CD4-positive, alpha-beta T cell treated with Interleukin-17A for 1 hour (primary cell): Measurements from ENCODE around the gene SERINC5.
A peak's percentile ranks its signal among the peaks of the same experiment; 100 is the strongest.
"Not testable (repeated sequence)": the region's sequence is repeated elsewhere in the genome, so short reads cannot be mapped to it uniquely, and the experiment has no call there.

Experiments
- DNase-seq: peaks from one replicate; pipeline ENCODE4 v3.0.0-alpha.2; 2020

SERINC5 gene

DNA sequence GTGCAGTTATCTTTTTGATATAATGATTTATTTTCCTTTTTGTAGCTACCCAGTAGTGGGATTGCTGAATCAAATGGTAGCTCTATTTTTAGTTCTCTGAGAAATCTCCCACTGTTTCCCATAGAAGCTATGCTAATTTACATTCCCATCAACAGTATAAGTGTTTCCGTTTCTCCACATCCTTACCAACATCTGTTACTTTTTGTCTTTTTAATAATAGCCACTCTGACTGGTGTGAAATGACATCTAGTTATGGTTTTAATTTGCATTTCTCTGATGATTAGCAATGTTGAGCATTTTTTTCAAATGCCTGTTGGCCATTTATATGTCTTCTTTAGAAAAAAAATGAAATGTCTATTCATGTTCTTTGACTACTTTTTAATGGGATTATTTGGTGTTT lies 94.7 kb downstream of the SERINC5 start:
- no peak for DNase-seq

DNA sequence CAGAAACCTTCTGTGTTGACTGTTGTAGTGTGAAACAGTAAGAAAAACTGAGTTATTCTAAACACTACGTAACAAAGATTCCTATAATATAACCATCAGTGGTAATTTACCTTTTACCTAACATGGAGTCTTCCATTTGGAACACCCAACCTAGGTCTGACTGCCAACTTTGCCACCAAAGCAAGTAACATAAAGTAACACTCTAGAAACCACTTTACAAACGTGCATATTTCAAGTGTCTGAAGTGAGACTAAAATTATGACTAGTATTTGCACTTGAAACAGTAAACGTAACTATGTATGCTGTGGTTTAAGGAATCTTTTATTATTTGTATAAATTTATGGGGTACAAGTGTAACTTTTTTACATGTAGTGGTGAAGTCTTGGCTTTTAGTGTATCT lies 95.6 kb downstream of the SERINC5 start:
- DNase-seq, result no peak

DNA sequence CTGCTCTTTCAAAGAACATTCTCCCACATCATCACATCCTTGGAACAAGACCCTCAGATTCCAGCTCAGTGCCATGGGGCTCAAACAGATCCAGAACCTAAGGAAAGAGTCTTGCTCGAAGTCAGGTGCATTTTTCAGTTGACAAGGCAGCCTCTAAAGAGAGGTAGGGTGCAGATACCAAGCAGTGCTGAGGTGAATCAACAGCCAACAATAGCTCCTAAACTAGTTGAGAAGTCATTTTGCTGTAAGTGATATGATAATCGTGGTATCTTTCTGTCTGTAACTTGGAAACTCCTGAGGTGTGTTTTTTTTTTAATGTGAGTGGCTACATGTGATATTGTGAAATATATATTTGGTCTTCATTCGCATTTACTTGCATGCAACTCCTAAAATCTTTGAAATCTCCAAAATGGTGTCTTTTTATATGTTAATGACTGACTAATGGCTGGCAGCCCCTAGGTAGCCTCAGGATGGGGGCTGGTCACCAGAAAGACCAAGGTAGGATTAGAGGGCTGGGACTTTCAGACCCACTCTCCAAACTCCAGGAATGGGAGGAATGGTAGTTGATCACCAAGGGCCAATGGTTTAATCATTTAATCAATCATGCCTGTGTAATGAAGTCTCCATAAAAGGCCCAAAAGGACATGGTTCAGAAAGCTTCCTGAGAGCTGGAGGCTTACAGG lies 96.6 kb downstream of the SERINC5 start:
- DNase-seq, result no peak

DNA sequence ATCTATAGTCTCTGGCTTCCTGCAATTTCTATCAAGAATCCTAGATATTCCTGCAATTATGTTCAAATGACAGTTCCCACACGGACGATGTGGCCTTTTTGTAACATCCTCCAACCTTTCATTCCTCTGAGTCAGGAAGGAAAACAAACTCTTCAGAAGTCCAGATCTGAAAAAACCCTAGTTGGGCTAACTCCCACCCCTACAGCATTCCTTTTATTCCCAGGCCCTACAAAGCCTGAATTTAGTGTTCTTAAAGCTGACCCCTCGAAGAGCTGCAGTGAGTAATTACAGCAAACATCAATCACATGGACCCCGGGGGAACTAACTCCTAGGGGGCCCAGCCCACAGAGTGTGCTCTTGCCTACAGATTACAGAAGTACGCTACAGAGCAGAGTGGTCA lies 99.7 kb downstream of the SERINC5 start:
- no peak for DNase-seq

DNA sequence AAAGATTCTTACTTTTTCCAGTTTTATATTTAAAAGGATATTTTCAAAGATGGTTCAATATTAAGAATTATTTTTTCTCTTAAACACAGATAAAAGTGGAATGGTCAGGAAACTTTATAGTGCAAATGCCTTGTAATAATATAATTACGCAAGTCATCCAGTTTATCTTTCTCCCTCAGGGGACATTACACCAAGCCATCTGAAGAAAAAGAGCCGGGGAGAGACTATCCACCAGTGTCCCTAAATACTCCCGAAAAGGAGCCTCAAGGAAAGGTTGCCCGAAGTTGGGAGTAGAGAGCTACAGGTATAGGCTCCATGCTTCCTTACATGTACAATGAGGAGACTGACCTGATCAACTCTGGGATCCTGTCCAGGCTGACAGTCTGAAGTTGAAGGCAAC lies 101.1 kb downstream of the SERINC5 start:
- no peak for DNase-seq

DNA sequence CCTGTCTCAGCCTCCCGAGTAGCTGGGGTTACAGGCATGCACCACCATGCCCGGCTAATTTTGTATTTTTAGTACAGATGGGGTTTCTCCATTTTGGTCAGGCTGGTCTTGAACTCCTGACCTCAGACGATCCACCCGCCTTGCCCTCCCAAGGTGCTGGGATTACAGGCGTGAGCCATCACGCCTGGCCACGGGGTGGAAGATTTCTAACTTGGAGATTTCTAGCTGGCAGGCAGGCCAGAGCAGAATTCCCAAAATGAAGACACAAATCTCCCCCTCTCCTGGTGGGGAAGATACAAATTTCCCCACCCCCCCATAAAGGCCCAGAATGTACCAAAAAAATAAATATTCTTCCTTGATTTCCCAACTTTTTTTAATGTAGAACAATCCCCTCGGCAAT lies 101.6 kb downstream of the SERINC5 start:
- DNase-seq, result not testable (repeated sequence)

DNA sequence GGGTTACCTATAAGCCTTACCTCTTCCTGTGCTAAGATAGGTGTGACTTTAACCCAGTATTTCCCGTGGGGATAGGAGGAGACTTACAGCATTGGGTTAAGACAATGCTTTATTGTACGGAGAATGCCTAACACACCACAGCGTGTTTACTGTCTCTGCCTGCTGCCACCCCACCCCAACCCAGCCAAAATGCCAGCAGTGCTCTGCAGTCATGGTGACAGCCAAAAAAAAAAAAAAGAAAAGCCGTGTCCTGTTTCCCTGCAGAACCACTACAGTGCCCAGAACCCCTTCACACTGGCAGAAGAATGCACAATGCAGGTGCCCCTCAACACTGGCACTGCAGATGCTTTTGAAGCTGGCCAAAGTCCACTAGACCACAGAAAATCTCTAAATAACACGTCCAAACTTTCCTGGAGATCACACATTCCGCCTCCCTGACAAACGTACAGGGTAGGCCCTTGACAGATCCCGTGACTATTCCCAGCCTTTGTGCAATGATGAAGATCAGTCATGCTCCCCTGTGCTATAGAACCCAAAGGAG lies 102.2 kb downstream of the SERINC5 start:
- DNase-seq, result peak; percentile 39

DNA sequence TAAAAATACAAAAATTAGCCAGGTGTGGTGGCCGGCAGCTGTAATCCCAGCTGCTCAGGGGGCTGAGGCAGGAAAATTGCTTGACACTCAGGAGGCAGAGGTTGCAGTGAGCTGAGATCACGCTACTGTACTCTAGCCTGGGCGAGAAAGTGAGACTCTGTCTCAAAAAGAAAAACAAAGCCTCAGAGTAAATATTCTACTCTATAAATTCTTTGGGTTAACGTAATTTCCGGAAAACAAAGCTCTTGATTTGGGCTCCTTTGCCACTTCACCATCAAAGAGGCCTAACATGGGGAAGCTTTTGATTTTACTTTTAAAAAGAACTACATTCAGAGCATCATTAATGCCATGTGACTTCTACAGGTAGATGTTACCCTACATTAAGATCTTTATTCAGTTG lies 103.1 kb downstream of the SERINC5 start:
- peak; percentile 63 for DNase-seq

DNA sequence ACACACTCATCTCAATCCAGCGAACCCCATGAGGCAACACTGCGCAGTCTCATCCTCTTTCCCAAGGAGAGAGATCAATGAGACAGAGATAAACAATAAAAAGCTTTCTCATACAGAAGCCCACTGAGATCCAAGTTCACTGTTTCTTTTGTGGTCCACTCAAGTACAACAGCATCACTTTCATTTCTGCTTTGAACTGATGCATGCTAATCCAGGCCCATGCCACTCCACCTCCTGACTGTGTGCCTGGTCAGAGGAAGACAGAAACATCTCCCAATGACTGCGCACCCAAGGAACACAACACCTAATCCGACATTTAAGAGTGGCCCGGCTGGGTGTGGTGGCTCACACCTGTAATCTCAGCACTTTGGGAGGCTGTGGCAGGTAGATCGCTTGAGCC lies 104.0 kb downstream of the SERINC5 start:
- DNase-seq, result no peak

DNA sequence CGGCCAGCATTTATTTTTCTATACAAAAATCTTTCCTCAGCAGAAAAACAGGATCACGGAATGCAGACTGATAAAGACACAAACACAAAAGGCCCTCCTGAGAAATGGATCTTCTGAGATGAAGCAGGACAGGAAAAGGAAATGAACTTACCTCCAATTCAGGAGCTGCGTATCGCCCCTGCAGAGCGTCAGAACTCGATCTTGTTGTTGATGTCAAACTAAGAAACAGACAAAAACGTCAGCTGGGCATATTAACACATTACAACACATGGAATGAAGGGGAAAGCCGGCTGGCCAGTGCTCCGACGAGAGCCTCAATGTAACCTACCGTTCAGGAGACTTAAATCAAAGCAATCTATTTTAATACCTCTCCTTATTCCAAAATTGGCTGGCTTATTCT lies 105.1 kb downstream of the SERINC5 start:
- no peak for DNase-seq

DNA sequence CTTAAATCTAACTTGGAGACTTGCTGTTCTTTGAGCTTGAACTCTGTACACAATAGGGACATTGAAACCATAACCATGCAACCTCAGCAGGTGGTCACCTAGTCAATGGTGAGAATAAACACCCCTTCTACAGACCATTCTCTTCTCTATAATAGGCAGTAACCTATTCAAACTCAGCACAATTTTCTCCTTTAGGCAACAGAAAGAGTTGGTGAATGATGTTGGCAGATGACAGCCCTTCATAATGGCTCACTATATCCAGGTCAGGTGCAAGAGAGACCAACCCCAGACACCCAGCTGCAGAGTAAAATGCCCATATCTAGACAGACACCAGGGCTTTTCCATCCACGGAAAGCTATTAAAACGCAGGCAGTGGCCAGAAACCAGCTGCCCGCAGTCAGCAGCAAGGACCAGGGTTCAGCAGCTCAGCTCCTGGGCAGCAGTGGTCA lies 106.7 kb downstream of the SERINC5 start:
- no peak for DNase-seq

DNA sequence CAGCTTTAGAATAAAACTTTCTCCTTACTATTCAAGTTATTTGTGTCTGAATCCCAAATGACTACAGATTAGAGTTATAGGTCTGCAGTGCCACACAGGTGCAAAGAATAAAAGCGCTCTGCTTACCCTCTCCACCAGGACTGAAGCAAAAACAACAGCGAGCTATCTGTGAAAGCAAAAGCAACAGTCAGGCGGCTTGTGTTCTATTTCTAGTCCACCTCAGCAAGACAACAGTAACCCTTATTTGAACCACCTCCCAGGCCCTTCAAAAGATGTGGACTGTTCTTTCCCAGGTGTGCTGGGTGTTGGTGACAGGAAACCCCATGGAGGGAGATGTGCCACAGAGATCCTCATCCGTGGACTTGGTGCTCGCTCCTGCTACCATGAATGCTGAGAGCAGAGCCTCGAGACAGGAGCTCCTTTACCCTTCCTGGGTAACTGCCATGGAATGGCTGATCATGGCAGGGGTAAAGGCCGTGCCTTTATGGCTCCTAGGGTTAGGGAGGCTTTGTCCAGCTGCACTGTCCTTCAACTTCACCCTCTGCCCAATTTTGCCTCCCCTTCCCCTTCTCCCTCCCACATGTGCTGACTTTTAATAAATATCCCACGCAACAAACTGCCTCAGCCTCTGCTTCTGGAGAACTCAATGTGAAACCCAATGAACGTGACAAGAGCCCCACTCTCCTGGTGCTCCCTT lies 108.6 kb downstream of the SERINC5 start:
- DNase-seq, result no peak

DNA sequence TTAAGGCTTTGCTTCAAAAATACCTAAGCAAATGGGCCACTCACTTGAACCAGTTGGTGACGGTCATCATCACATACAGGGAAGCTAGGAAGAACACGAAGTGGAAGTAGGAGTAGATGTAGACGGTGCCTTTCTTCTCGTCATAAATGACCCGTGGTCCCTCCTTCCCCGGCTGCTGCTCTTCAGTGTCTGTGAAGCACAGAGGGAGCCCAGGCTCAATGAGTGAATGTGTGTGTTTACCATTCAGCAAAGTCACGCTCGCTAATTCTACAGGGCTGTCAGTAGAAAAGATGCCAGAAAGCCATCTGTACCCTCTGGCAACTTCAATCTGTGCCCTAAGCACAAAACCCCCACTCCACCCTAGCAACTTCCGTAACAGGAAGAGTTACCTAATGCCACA lies 109.8 kb downstream of the SERINC5 start:
- DNase-seq, result no peak

DNA sequence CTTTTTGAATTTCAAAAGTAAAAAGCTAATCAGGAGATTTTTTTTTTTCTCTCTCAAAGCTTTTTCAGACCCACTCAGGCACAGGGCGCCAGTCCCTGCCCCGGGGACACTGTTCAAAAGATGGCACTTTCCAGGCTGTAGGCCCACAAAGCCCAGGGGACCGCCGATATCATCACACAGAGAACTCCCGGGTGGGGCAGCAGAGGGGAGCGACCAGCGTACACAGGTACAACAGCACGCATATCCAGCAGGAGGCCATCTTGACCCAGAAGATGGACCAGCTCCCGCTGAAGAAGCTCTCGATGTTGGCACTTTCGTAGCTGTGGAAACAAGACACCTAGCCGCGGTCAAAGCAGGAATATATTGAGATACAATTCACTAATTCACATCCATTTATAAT lies 112.4 kb downstream of the SERINC5 start:
- no peak for DNase-seq

DNA sequence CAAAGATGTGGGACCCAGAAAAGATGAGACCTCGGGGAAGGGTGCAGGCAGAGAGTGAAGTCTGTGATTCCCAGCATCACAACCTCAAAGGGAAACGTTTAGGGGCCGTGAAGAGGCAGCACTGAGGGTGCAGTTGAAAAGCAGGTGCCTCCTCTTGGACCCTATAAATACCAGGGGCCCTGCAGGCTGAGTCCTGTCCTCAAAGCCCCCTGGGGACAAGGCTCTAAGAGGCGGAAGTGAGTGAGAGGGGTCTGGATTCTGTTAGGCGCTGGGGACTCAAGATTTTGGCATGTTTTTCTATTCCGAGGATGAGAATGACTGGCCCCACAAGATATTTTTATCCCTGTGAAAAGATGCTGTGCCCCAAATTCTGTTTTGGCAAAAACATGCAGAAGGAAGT lies 112.9 kb downstream of the SERINC5 start:
- DNase-seq, result no peak

DNA sequence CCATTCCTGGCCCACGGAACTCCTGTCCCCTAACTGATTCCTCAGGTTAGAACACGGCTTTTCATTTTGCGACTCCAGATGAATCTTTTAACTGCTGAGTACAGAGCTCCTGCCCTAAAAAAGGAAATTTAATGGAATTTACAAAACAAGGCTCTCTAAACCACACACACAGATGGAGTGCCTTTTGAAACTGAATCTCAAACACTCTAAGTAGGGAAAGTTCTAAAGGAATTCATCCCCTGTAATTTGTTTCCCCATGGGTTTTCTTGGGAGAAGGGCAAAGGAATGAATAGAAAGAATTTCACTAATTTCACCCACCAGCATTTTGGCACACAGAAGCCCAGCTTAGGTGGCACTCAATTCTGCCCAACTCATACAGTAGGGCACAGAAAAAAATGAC lies 114.2 kb downstream of the SERINC5 start:
- DNase-seq, result no peak

DNA sequence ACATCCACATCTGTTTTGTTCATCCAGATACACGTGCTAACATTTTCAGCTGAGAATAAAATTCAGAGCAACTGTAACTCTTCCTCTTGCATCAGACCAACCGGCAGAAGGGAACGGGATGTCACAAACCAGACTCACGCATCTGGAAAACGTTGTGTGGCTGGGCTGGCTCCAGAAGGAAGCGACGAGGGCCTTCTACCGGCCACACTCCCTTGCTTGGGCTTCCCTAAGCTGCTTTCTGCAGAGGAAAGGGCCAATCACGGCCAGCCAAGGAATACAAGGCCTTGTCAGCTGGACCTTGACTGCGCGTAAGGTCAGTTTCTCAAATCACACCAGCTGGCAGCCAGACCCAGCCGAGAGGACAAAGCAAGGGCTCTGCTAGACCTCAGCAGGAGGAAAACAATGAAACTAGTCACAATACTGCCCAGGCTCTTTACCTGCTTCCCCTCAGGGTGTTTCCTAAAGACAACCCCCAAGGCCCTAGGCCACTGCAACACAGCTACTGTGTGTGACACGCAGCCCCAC lies 114.6 kb downstream of the SERINC5 start:
- DNase-seq, result no peak

DNA sequence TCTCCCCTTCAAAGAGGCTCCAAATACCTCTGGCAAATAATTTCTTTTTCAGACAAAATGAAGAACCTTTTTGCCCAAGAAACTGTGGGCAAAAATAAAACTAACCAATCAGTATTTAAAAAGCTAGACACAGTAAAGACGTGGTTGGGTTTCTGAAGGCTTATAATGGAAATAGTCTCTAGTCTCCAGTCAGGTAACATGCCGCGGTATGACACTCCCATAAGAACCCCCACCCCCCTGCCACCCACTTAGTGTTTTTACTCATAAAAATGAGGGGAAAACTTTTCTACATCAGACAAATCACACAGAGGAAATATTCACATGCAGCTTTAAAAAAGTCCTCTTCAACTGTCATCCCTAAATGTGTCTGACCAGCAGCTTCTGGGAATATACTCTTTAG lies 115.4 kb downstream of the SERINC5 start:
- no peak for DNase-seq

DNA sequence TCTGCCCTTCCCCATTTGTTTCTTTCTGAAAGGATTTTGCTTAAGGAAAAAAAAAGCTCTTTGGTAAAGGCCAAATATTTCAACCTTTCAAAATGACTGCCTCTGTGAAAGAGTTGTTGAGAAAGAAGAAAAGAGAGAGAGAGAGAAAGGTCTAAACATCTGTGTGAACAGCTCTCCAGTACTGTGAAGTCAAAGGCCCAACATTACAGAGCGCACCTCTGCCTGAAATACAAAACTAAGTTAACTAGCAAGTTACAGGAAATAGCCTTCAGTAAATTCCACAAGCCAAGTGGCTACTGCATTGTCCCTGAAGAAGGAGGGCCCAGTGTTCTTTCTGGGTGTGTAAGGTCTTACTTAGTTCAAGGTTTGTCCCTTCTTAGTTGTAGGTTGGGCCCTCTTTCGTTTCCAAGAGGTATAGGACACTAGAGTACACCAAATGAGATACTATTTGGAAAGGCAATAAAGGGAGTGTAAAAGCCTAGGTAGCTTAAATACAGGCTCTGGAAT lies 116.3 kb downstream of the SERINC5 start:
- DNase-seq, result no peak

DNA sequence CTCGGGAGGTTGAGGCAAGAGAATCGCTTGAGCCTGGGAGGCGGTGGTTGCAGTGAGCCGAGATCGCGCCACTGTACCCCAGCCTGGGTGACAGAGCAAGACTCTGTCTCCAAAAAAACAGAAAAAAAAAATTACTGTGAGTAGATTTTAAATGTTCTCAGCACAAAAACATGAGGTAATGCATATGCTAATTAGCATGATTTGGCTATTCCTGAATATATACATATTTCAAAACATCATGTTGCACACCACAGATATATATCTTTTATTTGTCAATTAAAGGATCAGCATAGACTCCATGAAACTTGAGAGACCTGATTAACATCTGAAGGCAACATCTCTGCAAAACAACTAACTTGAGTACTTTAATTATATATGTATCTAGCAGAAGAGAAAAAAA lies 117.4 kb downstream of the SERINC5 start:
- no peak for DNase-seq

DNA sequence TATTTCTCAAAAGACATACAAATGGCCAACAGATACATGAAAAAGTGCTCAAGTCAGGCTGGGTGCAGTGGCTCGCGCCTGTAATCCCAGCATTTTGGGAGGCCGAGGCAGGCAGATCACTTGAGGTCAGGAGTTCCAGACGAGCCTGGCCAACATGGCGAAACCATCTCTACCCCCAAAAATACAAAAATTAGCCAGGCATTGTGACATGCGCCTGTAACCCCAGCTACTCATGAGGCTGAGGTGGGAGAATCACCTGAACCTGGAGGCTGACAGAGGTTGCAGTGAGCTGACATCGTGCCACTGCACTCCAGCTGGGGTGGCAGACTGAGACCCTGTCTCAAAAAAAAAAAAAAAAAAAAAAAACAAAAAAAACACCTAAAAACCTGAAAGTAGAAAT lies 119.0 kb downstream of the SERINC5 start:
- not testable (repeated sequence) for DNase-seq

DNA sequence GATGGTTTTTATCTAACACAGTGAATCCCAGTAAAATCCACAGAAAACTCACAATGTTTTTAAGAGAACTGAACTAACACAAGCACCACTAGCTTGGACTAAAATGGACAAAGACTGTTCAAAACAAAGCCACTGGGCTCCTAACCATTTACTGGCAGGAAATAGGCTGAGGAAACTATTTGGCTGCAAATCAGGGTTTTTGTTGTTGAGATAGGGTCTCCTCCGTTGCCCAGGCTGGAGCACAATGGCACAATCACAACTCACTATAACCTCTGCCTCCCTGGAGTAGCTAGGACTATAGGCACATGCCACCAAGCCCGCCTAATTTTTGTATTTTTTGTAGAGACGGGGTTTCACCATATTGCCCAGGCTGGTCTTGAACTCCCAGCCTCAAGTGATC lies 121.0 kb downstream of the SERINC5 start:
- no peak for DNase-seq

DNA sequence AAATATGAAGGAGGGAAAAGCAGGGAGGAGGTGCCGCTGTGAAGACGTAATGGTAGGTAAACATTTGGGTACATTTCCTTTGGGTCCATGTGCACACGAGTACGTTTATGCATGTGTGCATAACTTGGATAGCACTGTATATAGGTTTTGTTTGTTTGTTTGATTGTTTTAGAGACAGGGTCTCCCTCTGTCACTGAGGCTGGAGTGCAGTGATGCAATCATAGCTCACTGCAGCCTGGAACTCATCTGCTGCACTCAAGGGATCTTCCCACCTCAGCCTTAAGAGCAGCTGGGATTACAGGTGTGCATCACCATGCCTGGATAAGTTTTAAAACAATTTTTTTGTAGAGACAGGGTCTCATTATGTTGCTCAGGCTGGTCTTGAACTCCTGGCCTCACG lies 126.7 kb downstream of the SERINC5 start:
- DNase-seq, result no peak

DNA sequence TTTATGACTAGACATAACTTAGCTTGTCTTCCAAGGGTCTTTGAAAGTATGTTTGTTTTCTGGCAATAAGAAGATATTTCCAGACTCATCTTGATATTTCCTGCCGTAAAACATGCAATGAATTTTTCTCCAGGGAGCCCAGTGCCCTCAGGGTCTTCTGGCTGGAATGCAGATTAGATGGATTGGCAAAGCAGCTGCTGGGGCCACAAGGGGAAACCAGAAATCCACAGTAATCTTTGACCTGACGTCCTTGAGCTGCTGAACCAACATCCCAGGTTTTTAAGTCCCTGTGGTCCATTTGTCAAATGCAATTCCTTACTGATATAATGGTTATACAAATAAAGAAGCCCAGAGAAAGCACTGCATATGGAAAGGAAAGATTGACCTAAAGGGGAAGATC lies 127.7 kb downstream of the SERINC5 start:
- no peak for DNase-seq
